ENCODE data around the gene TNNT1. TPM values are rescaled to one million over a fixed set of nuclear protein-coding genes. Genes with fewer than 3 reads are reported as not detected.

The TNNT1 gene
- total RNA-seq, 2 donors from 2014 or later: 8.5 to 87.9 TPM

GRCh38 chr19:55117663-55118391 is 31.2 kb downstream of the TNNT1 start:
- H3K9me3 ChIP-seq: no peaks in the 10 kb centered on the region
- H3K27ac ChIP-seq: peak overlapping the region; percentile 71 to 78
- peak; percentile 99 for DNase-seq (ENCODE audit: low spot score)
- intact Hi-C loops (cut with DNase I): loop anchor here (5.0 to 10.0 kb wide), 3 partner anchors 289 to 537 kb away; partner anchors contain the start of genes U2AF2, UBE2S, ZNF524 and ZNF865
- 1% methylated on average over 37 of the region's 44 CpGs for WGBS
- H3K4me1 ChIP-seq (replicated peaks): peaks cover 13% of the 10 kb centered on the region
- peak overlapping the region; percentile 61 to 69 for H3K4me3 ChIP-seq
- H3K36me3 ChIP-seq: no peaks in the 10 kb centered on the region
- no peaks in the 10 kb centered on the region for H3K27me3 ChIP-seq (replicated peaks; ENCODE audit: insufficient read depth)
- TF ChIP-seq POLR2AphosphoS5 (IDR thresholded peaks at IDR 0.05): peak; percentile 100
- peak; percentile 38 for TF ChIP-seq POLR2A (IDR thresholded peaks at IDR 0.05)
- TF ChIP-seq, protein P1, sequence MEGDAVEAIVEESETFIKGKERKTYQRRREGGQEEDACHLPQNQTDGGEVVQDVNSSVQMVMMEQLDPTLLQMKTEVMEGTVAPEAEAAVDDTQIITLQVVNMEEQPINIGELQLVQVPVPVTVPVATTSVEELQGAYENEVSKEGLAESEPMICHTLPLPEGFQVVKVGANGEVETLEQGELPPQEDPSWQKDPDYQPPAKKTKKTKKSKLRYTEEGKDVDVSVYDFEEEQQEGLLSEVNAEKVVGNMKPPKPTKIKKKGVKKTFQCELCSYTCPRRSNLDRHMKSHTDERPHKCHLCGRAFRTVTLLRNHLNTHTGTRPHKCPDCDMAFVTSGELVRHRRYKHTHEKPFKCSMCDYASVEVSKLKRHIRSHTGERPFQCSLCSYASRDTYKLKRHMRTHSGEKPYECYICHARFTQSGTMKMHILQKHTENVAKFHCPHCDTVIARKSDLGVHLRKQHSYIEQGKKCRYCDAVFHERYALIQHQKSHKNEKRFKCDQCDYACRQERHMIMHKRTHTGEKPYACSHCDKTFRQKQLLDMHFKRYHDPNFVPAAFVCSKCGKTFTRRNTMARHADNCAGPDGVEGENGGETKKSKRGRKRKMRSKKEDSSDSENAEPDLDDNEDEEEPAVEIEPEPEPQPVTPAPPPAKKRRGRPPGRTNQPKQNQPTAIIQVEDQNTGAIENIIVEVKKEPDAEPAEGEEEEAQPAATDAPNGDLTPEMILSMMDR (IDR thresholded peaks at IDR 0.05): peak in 2 of 4 experiments; percentile 39 to 50

GRCh38 chr19:55116859-55117662 is 31.9 kb downstream of the TNNT1 start, which contains the start of gene PPP1R12C:
PPP1R12C (minus strand) TSS chr19:55117637; CDS start chr19:55117543, 94 bp downstream.
- Histone ChIP-seq H3K27me3 (replicated peaks; ENCODE audit: insufficient read depth) (no peaks in the 10 kb centered on the region), H3K27ac (peak within 1 kb of the TSS; percentile 72 to 78), H3K36me3 (no peaks in the 10 kb centered on the region), H3K9me3 (no peaks in the 10 kb centered on the region), H3K4me3 (peak within 1 kb of the TSS; percentile 61 to 69), H3K4me1 (replicated peaks) (peaks cover 13% of the 10 kb centered on the region)
- TF ChIP-seq, protein P1 (IDR thresholded peaks at IDR 0.05): no peak
- no peak for TF ChIP-seq POLR2A (IDR thresholded peaks at IDR 0.05)
- TF ChIP-seq POLR2AphosphoS5 (IDR thresholded peaks at IDR 0.05): no peak
- no peak for DNase-seq (ENCODE audit: low spot score)
- under 1% methylated on average over 74 of the region's 97 CpGs for WGBS
- intact Hi-C loops (cut with DNase I): loop anchor here (5.0 to 10.0 kb wide), 3 partner anchors 290 to 538 kb away; partner anchors contain the start of genes U2AF2, UBE2S, ZNF524 and ZNF865

- H3K4me1 ChIP-seq (replicated peaks): peaks cover 13% of the 10 kb centered on the region
- WGBS: under 1% methylated on average over 25 of the region's 25 CpGs
- H3K9me3 ChIP-seq: no peaks in the 10 kb centered on the region
- DNase-seq (ENCODE audit: low spot score): peak; percentile 40
- H3K27ac ChIP-seq: peak overlapping the region; percentile 72 to 78
- TF ChIP-seq, protein P1 (IDR thresholded peaks at IDR 0.05): no peak
- peak; percentile 69 for TF ChIP-seq POLR2AphosphoS5 (IDR thresholded peaks at IDR 0.05)
- no peak for TF ChIP-seq POLR2A (IDR thresholded peaks at IDR 0.05)
- H3K36me3 ChIP-seq: no peaks in the 10 kb centered on the region
- peak overlapping the region; percentile 61 to 69 for H3K4me3 ChIP-seq
- no peaks in the 10 kb centered on the region for H3K27me3 ChIP-seq (replicated peaks; ENCODE audit: insufficient read depth)
- intact Hi-C loops (cut with DNase I): loop anchor here (5.0 to 10.0 kb wide), 3 partner anchors 291 to 538 kb away; partner anchors contain the start of genes U2AF2, UBE2S, ZNF524 and ZNF865
Observed at GRCh38 chr19:55116232-55116858, 32.7 kb downstream of the TNNT1 start.

DNA sequence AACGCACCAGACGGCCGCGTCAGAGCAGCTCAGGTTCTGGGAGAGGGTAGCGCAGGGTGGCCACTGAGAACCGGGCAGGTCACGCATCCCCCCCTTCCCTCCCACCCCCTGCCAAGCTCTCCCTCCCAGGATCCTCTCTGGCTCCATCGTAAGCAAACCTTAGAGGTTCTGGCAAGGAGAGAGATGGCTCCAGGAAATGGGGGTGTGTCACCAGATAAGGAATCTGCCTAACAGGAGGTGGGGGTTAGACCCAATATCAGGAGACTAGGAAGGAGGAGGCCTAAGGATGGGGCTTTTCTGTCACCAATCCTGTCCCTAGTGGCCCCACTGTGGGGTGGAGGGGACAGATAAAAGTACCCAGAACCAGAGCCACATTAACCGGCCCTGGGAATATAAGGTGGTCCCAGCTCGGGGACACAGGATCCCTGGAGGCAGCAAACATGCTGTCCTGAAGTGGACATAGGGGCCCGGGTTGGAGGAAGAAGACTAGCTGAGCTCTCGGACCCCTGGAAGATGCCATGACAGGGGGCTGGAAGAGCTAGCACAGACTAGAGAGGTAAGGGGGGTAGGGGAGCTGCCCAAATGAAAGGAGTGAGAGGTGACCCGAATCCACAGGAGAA is 33.5 kb downstream of the TNNT1 start:
- intact Hi-C loops (cut with DNase I): loop anchor here (5.0 to 10.0 kb wide), 3 partner anchors 292 to 539 kb away; partner anchors contain the start of genes U2AF2, UBE2S, ZNF524 and ZNF865
- H3K36me3 ChIP-seq: no peaks in the 10 kb centered on the region
- WGBS: 63% methylated on average over 13 of the region's 13 CpGs
- no peaks in the 10 kb centered on the region for H3K27me3 ChIP-seq (replicated peaks; ENCODE audit: insufficient read depth)
- peaks cover 13% of the 10 kb centered on the region for H3K4me1 ChIP-seq (replicated peaks)
- peak overlapping the region; percentile 72 to 78 for H3K27ac ChIP-seq
- TF ChIP-seq POLR2A (IDR thresholded peaks at IDR 0.05): no peak
- no peak for TF ChIP-seq POLR2AphosphoS5 (IDR thresholded peaks at IDR 0.05)
- TF ChIP-seq, protein P1 (IDR thresholded peaks at IDR 0.05): no peak
- no peak for DNase-seq (ENCODE audit: low spot score)
- H3K9me3 ChIP-seq: no peaks in the 10 kb centered on the region
- H3K4me3 ChIP-seq: peak overlapping the region; percentile 61 to 69

All from prostate gland (tissue), 2 donors.